Pancreas (tissue), 10 donors: ENCODE results near the gene VPS41. TPM values are rescaled to one million over a fixed set of nuclear protein-coding genes. Genes with fewer than 3 reads are reported as not detected.

Experiments used
- ATAC-seq, 4 donors: fragments of 200-7000 bp; cut with Tn5 transposase; one replicate each; pipeline versions ENCODE4 v1.8.0 to v1.9.1; 2020; ENCODE audit warnings: mild to moderate bottlenecking in 4 of 4, moderate library complexity in 4 of 4
- DNase-seq, 6 donors: peaks; one replicate each; pipeline ENCODE4 v3.0.0-alpha.2; 2020
- FAIRE-seq: peaks from 2 replicates; lab custom pipeline; 2012; peaks lifted over from hg19 to GRCh38; lab: Jason Lieb, UNC
- H3K27ac ChIP-seq, 4 donors: fragments of 200-600 bp; sonication (generic); 1 replicate in 3 of 4; 2 replicates in 1 of 4; pipeline versions ENCODE4 v1.5.0 to v1.8.0; 2020
- H3K27me3 ChIP-seq, 4 donors: fragments of 200-600 bp; one replicate each; pipeline ENCODE4 v1.8.0; 2021
- H3K36me3 ChIP-seq, 3 donors: fragments of 200-600 bp; sonication (generic) in 1 of 3; one replicate each; pipeline versions ENCODE4 v1.5.0 to v1.8.0; 2020 to 2021
- H3K4me1 ChIP-seq, 3 donors: fragments of 200-600 bp; one replicate each; pipeline ENCODE4 v1.8.0; 2021
- H3K4me3 ChIP-seq, 4 donors: fragments of 200-600 bp; sonication (generic) in 2 of 4; one replicate each; pipeline versions ENCODE4 v1.5.0 to v1.8.0; 2020 to 2021
- H3K9me3 ChIP-seq, 4 donors: fragments of 200-600 bp; one replicate each; pipeline ENCODE4 v1.8.0; 2021
- CTCF ChIP-seq, 4 donors: fragments of 200-600 bp; sonication (generic) in 3 of 4; IDR thresholded peaks; one replicate each; pipeline versions ENCODE4 v1.5.0 to v1.8.0; 2021; ENCODE audit warnings: antibody characterized with exemption in 4 of 4
- WGBS, 2 donors: extraction: QIAGEN DNeasy Blood & Tissue Kit; methylation state at CpG; one replicate each; pipeline ENCODE4 v1.1.7; 2013; 5-methylcytosine and 5-hydroxymethylcytosine counted together
- intact Hi-C, 3 donors: fragments of 100-400 bp; cut with DNase I; formaldehyde crosslinking; loops; one replicate each; pipeline versions ENCODE4 v1.11.1 to v1.14.2; 2022
- polyA plus RNA-seq, 2 donors: library from polyadenylated mRNA; stranded (reverse); fragments of 200-250 nt; gene quantifications; one replicate each; pipeline ENCODE4 v1.2.3, GENCODE V29; 2013
- total RNA-seq, 6 donors: library from RNA; stranded (reverse); fragmentation: NEBNext Ultra II Directional in 4 of 6; extraction: Animal tissue kit (Norgen Biotek cat#: 25700) in 4 of 6; gene quantifications; one replicate each; pipeline versions ENCODE4 v1.2.1 to v1.2.4, GENCODE V29; 2021 to 2023
- donor health status: healthy with polysubstance abuse.
- donor health status: DM: no; HTN: no; CAD: no; lungs with moderate emphysema.
- donor health status: DM: no; HTN: no; CAD: no.
- donor health status: control.
- donor health status: control.
- donor health status: Bipolar disorder and iron deficiency.
- donor health status: DM: yes; HTN: yes; CAD: no.
- donor health status: DM: no; HTN: no; CAD: no.
- donor health status: DM: no; HTN: no; CAD: no.
- donor health status: DM: yes; HTN: yes; CAD: no.

VPS41 gene
- total and polyA plus RNA-seq, 8 donors: 10.0 to 79.2 (median 37.8) TPM

- ATAC-seq (no peak), DNase-seq (no peak), FAIRE-seq (no peak)
- Histone ChIP-seq H3K36me3 (peaks cover 0 to 27% (median 0%) of the 10 kb centered on the region in 3 donors), H3K4me3 (no peak overlapping the region), H3K27me3 (no peaks in the 10 kb centered on the region), H3K4me1 (no peaks in the 10 kb centered on the region), H3K9me3 (no peaks in the 10 kb centered on the region), H3K27ac (no peak overlapping the region)
- WGBS, 2 donors: 73 to 80% methylated on average over 5 of the region's 5 CpGs
- TF ChIP-seq CTCF (IDR thresholded peaks at IDR 0.05): no peak
- intact Hi-C loops: no loop called here
Measured at GRCh38 chr7:38756521-38756920, 152.5 kb downstream of the VPS41 start.

- intact Hi-C loops: no loop called here
- Histone ChIP-seq H3K9me3 (no peaks in the 10 kb centered on the region), H3K27me3 (no peaks in the 10 kb centered on the region), H3K4me3 (no peak overlapping the region), H3K27ac (no peak overlapping the region), H3K4me1 (no peaks in the 10 kb centered on the region), H3K36me3 (peaks cover 0 to 28% (median 0%) of the 10 kb centered on the region in 3 donors)
- FAIRE-seq (no peak), ATAC-seq (no peak), DNase-seq (no peak)
- 93% methylated on average over 4 of the region's 4 CpGs for WGBS, 2 donors
- TF ChIP-seq CTCF (IDR thresholded peaks at IDR 0.05): no peak
Measured at GRCh38 chr7:38753347-38753746, 155.6 kb downstream of the VPS41 start.

- FAIRE-seq (no peak), ATAC-seq (no peak), DNase-seq (no peak)
- TF ChIP-seq CTCF (IDR thresholded peaks at IDR 0.05): no peak
- 88 to 90% methylated on average over 1 of the region's 1 CpG for WGBS, 2 donors
- no peaks in the 10 kb centered on the region for H3K27me3 ChIP-seq
- no peak overlapping the region for H3K4me3 ChIP-seq
- H3K4me1 ChIP-seq: no peaks in the 10 kb centered on the region
- peaks cover 0 to 28% (median 0%) of the 10 kb centered on the region in 3 donors for H3K36me3 ChIP-seq
- intact Hi-C loops: no loop called here
- H3K27ac ChIP-seq: no peak overlapping the region
- H3K9me3 ChIP-seq: no peaks in the 10 kb centered on the region
Measured at GRCh38 chr7:38751416-38751815, 157.6 kb downstream of the VPS41 start.

GRCh38 chr7:38748056-38748610, 160.9 kb downstream of the VPS41 start:
- peaks cover 0 to 28% (median 0%) of the 10 kb centered on the region in 3 donors for H3K36me3 ChIP-seq
- intact Hi-C loops: no loop called here
- ATAC-seq: no peak
- H3K4me3 ChIP-seq: no peak overlapping the region
- WGBS, 2 donors: 91 to 97% methylated on average over 12 of the region's 12 CpGs
- no peaks in the 10 kb centered on the region for H3K4me1 ChIP-seq
- no peak for DNase-seq
- TF ChIP-seq CTCF (IDR thresholded peaks at IDR 0.05): peak in 1 of 4 donors; percentile 6
- peak; percentile 23 for FAIRE-seq
- no peaks in the 10 kb centered on the region for H3K27me3 ChIP-seq
- H3K27ac ChIP-seq: no peak overlapping the region
- no peaks in the 10 kb centered on the region for H3K9me3 ChIP-seq

GRCh38 chr7:38746438-38746837, 162.6 kb downstream of the VPS41 start:
- Histone ChIP-seq H3K9me3 (no peaks in the 10 kb centered on the region), H3K27me3 (no peaks in the 10 kb centered on the region), H3K4me3 (no peak overlapping the region), H3K27ac (no peak overlapping the region), H3K36me3 (peaks cover 0 to 27% (median 0%) of the 10 kb centered on the region in 3 donors), H3K4me1 (no peaks in the 10 kb centered on the region)
- FAIRE-seq (no peak), DNase-seq (no peak), ATAC-seq (no peak)
- TF ChIP-seq CTCF (IDR thresholded peaks at IDR 0.05): no peak
- intact Hi-C loops: no loop called here
- 89 to 93% methylated on average over 7 of the region's 7 CpGs for WGBS, 2 donors
